Measurements from ENCODE around the gene IGF2R. TPM values are rescaled to one million over a fixed set of nuclear protein-coding genes. Genes with fewer than 3 reads are reported as not detected.

Gene IGF2R
- total and polyA plus RNA-seq, 2 of the 13 experiments (the other 11 are each of a cell fraction or from before 2014, with no cell fraction given) = 38.3 to 70.0 TPM

DNA sequence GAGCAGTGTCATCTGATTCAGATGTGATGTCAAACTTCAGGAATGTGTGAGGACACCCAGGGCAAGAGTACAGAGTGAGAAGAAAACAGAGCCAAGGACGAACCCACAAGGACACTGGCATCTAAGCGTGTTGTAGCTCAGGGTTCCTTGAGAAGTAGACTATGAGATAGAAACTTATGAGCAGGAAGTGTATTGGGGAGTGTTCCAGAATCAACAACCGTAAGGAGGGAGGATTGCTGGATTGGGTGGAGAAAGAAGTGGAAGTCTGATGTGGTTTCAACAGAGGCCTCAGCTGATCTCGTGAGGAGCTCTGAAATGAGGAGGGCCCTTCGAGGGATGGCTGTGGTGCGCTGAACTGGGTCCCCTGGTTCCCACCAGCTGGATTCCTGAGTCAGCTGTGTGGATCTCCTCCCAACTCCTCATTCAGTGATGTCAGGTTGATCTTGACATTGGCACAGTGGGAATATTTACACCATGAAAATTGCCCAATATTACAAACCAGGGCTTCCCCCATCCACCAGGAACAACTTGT lies 25.7 kb upstream of the IGF2R start:
- H3K27ac ChIP-seq (ENCODE audit: extremely low read length, insufficient read depth, low read length) = no peak overlapping the region
- FAIRE-seq (no peak), ATAC-seq (peak; percentile 43; the same call in 2 of the 3 replicates), DNase-seq (ENCODE audit: low spot score) (peak; percentile 35)
- intact Hi-C loops (cut with micrococcal nuclease; ENCODE audit: unreplicated experiment) (no loop called here), in situ Hi-C loops (cut with HindIII; ENCODE audit: extremely low pct_ligation_motif_present, low pct_unique_long_range_greater_than_20kb) (loop anchor here (5.0 kb wide), 1 partner anchor 76 kb away; no protein-coding TSS in a partner anchor)
- H3K4me1 ChIP-seq (ENCODE audit: insufficient read depth, low read length) = peaks cover 14% of the 10 kb centered on the region
- BruUV-seq (replicated peaks) = no TSS peak
- H3K27me3 ChIP-seq (ENCODE audit: control insufficient read depth in 1 of 2, insufficient read depth in 2 of 2, low read length in 2 of 2) = peaks cover 2 to 9% of the 10 kb centered on the region in 2 experiments; a peak in 1 of 5 replicates
- CTCF ChIA-PET (ENCODE audit: low intra/inter-chr PET ratio, low total read pairs) = no interaction called here
- H3K9ac ChIP-seq (ENCODE audit: insufficient read depth, low read depth, low read length) = no peak overlapping the region
- 30% methylated on average over 6 of the region's 6 CpGs for WGBS (ENCODE audit: low lambda C conversion rate)
- H3K79me2 ChIP-seq (ENCODE audit: insufficient read depth, low read length) = no peaks in the 10 kb centered on the region
- no peaks in the 10 kb centered on the region for H3K36me3 ChIP-seq (replicated peaks in 1 of 2; ENCODE audit: control insufficient read depth in 1 of 2, insufficient read depth in 2 of 2, low read length in 2 of 2)
- peak; percentile 54; the same call in 1 of the 2 replicates for TF ChIP-seq CEBPB (IDR thresholded peaks at IDR 0.05; ENCODE audit: borderline replicate concordance, low read depth, low read length)
- TF ChIP-seq JUN (CRISPR knock-in tag; IDR thresholded peaks at IDR 0.05) = 0 out of 2 replicates have a peak, but pooled peaks have one; percentile 40
- peak; percentile 57 for TF ChIP-seq TEAD3 (CRISPR knock-in tag; optimal IDR thresholded peaks at IDR 0.05; ENCODE audit: borderline replicate concordance)
- TF ChIP-seq ZNF746 (CRISPR knock-in tag; IDR thresholded peaks at IDR 0.05) = no peak
- TF ChIP-seq PRMT3 (CRISPR knock-in tag; IDR thresholded peaks at IDR 0.05; ENCODE audit: borderline replicate concordance, low read depth) = no peak
- TF ChIP-seq, protein P1, sequence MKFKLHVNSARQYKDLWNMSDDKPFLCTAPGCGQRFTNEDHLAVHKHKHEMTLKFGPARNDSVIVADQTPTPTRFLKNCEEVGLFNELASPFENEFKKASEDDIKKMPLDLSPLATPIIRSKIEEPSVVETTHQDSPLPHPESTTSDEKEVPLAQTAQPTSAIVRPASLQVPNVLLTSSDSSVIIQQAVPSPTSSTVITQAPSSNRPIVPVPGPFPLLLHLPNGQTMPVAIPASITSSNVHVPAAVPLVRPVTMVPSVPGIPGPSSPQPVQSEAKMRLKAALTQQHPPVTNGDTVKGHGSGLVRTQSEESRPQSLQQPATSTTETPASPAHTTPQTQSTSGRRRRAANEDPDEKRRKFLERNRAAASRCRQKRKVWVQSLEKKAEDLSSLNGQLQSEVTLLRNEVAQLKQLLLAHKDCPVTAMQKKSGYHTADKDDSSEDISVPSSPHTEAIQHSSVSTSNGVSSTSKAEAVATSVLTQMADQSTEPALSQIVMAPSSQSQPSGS (CRISPR knock-in tag; IDR thresholded peaks at IDR 0.05) = no peak
- no peak for TF ChIP-seq NRL (CRISPR knock-in tag; IDR thresholded peaks at IDR 0.05; ENCODE audit: borderline replicate concordance)
- no peak overlapping the region for H2AFZ ChIP-seq (ENCODE audit: low read length)
- no peaks in the 10 kb centered on the region for H4K20me1 ChIP-seq (ENCODE audit: insufficient read depth, low read length)
- H3K4me2 ChIP-seq (ENCODE audit: low read depth, low read length) = 0 out of 2 replicates have a peak overlapping the region, but pooled peaks have one; percentile 1
- H3K4me3 ChIP-seq (replicated peaks in 1 of 3; ENCODE audit: insufficient read depth in 1 of 3, low read depth in 2 of 3, low read length in 3 of 3) = no peak overlapping the region
- POLR2A ChIA-PET = no interaction called here
- peaks cover 19% of the 10 kb centered on the region for H3K9me3 ChIP-seq (ENCODE audit: low read length)

Data from HepG2 (cell line).